ENCODE results near the gene CDCP2. TPM values are rescaled to one million over a fixed set of nuclear protein-coding genes. Genes with fewer than 3 reads are reported as not detected.
A peak's percentile ranks its signal among the peaks of the same experiment; 100 is the strongest.

The CDCP2 gene
- total and polyA plus RNA-seq, 2 of the 8 experiments (the other 6 are each of a cell fraction or from before 2014, with no cell fraction given) = not detected

- Histone ChIP-seq H3K18ac (ENCODE audit: extremely low read depth, low read length) (no peak overlapping the region), H2AK5ac (ENCODE audit: low read depth, low read length) (no peak overlapping the region), H3K9me3 (ENCODE audit: insufficient read depth in 2 of 2, low read depth in 1 of 2, low read length in 1 of 2) (no peaks in the 10 kb centered on the region), H3K4ac (replicated peaks; ENCODE audit: insufficient read length, low read depth, low read length) (no peak overlapping the region), H3K9ac (replicated peaks in 1 of 4; ENCODE audit: extremely low read depth in 1 of 4, low read depth in 3 of 4, low read length in 3 of 4) (no peak overlapping the region), H2BK15ac (ENCODE audit: low read length) (no peak overlapping the region; the same call in 1 of the 2 replicates), H3K4me1 (replicated peaks in 1 of 4; ENCODE audit: control insufficient read depth in 3 of 4, insufficient read depth in 4 of 4, low read length in 3 of 4) (no peaks in the 10 kb centered on the region), H3K27me3 (replicated peaks in 1 of 4; ENCODE audit: control insufficient read depth in 3 of 4, extremely low read depth in 1 of 4, insufficient read depth in 3 of 4, low read length in 3 of 4) (no peaks in the 10 kb centered on the region), H3K79me1 (ENCODE audit: low read depth, low read length) (no peaks in the 10 kb centered on the region), H3K23ac (ENCODE audit: insufficient read length) (no peak overlapping the region), H3K27ac (ENCODE audit: low read depth, low read length) (no peak overlapping the region), H2BK120ac (replicated peaks; ENCODE audit: low read depth, low read length) (no peak overlapping the region), H3K36me3 (ENCODE audit: control insufficient read depth in 2 of 4, insufficient read depth in 4 of 4, low read length in 3 of 4) (no peaks in the 10 kb centered on the region), H4K8ac (ENCODE audit: extremely low read depth, insufficient read depth, low read length) (no peak overlapping the region), H4K20me1 (replicated peaks in 1 of 2; ENCODE audit: control insufficient read depth in 1 of 2, insufficient read depth in 2 of 2, low read length in 2 of 2) (no peaks in the 10 kb centered on the region), H4K5ac (ENCODE audit: insufficient read length, low read depth, low read length) (no peak overlapping the region), H3K4me3 (ENCODE audit: extremely low read depth in 1 of 4, insufficient read depth in 2 of 4, low read depth in 3 of 4, low read length in 4 of 4) (no peak overlapping the region), H2AFZ (ENCODE audit: low read length) (no peak overlapping the region), H3K79me2 (ENCODE audit: control insufficient read depth in 1 of 2, insufficient read depth in 2 of 2, low read length in 2 of 2) (no peaks in the 10 kb centered on the region), H2BK5ac (ENCODE audit: low read depth, low read length) (no peak overlapping the region), H4K91ac (replicated peaks; ENCODE audit: insufficient read length, low read length) (no peak overlapping the region), H2BK12ac (ENCODE audit: low read depth, low read length) (no peak overlapping the region), H3K56ac (replicated peaks; ENCODE audit: insufficient read length, low read depth, low read length) (no peak overlapping the region), H2BK20ac (ENCODE audit: low read length) (no peak overlapping the region), H3K4me2 (ENCODE audit: insufficient read depth in 1 of 2, low read depth in 2 of 2, low read length in 2 of 2) (no peak overlapping the region), H3K23me2 (ENCODE audit: low read depth, low read length) (no peaks in the 10 kb centered on the region), H3K14ac (ENCODE audit: insufficient read length) (no peak overlapping the region)
- ChIA-PET CTCF (ENCODE audit: partially characterized antibody) (interaction anchor here (0.7 to 2.5 kb wide), 7 partner anchors 10 to 112 kb away, joined by 3 to 10 read pairs (median 3); no protein-coding TSS in a partner anchor), POLR2A (ENCODE audit: partially characterized antibody) (interaction anchor here (0.8 to 1.5 kb wide), 3 partner anchors 8 to 39 kb away, joined by 3 to 4 read pairs (median 3); no protein-coding TSS in a partner anchor)
- WGBS, 2 experiments (ENCODE audit: extremely low coverage in 1 of 2, insufficient coverage in 1 of 2, insufficient read length in 1 of 2, insufficient replicate concordance in 2 of 2, low coverage in 1 of 2, low lambda C conversion rate in 2 of 2, missing lambda C conversion rate in 1 of 2) = 92% methylated on average over 6 of the region's 6 CpGs; no CpG with 5 or more reads in 1 of the 2 experiments
- DNase-seq (ENCODE audit: low read depth in 1 of 2, low spot score in 2 of 2) = no peak
- no peak for FAIRE-seq
- TF ChIP-seq KDM1A (IDR thresholded peaks at IDR 0.05; ENCODE audit: borderline replicate concordance, low read length) (0 out of 2 replicates have a peak, but pooled peaks have one; percentile 22), RAD21 (IDR thresholded peaks at IDR 0.05 in 1 of 2, conservative IDR thresholded peaks at IDR 0.05 in 1 of 2; ENCODE audit: low read depth in 2 of 2, low read length in 2 of 2) (no peak), CREB1 (IDR thresholded peaks at IDR 0.05) (no peak), CTCF (IDR thresholded peaks at IDR 0.05; ENCODE audit: control extremely low read depth in 1 of 3, insufficient read depth in 1 of 3, low read depth in 1 of 3, low read length in 3 of 3) (no peak), SP2 (IDR thresholded peaks at IDR 0.05; ENCODE audit: low read length) (no peak), MAFK (IDR thresholded peaks at IDR 0.05; ENCODE audit: low read depth, low read length) (no peak), ATF3 (IDR thresholded peaks at IDR 0.05; ENCODE audit: insufficient read depth, low read depth, low read length) (no peak), SP1 (IDR thresholded peaks at IDR 0.05; ENCODE audit: low read depth, low read length) (no peak), POLR2A (IDR thresholded peaks at IDR 0.05; ENCODE audit: control extremely low read depth in 1 of 2, low read depth in 2 of 2, low read length in 2 of 2) (no peak)
Observed at GRCh38 chr1:54161495-54162168, 8.8 kb upstream of the CDCP2 start.

Data from H1 (cell line).